ENCODE results near the gene ARSB.

GRCh38 chr5:78778538-78778937 lies 206.6 kb downstream of the ARSB start:
- TF ChIP-seq CTCF (conservative IDR thresholded peaks at IDR 0.05; ENCODE audit: low read length) = no peak
- no peak for TF ChIP-seq EZH2phosphoT487 (IDR thresholded peaks at IDR 0.05; ENCODE audit: borderline replicate concordance, low read depth, low read length)

Data from OCI-LY7 (cell line).